GM19463 (cell line): ENCODE measurements around the gene IQCF5.
"Not testable (repeated sequence)": the region's sequence is repeated elsewhere in the genome, so short reads cannot be mapped to it uniquely, and the experiment has no call there.

Source experiments
- ATAC-seq: cut with Tn5 transposase; IDR thresholded peaks from one replicate; pipeline ENCODE4 v1.9.1; 2021; ENCODE audit warnings: mild to moderate bottlenecking, moderate library complexity; ENCODE audit not compliant: unreplicated experiment

Gene IQCF5

GRCh38 chr3:51869304-51869703, 6.1 kb downstream of the IQCF5 start:
- ATAC-seq = no peak

DNA sequence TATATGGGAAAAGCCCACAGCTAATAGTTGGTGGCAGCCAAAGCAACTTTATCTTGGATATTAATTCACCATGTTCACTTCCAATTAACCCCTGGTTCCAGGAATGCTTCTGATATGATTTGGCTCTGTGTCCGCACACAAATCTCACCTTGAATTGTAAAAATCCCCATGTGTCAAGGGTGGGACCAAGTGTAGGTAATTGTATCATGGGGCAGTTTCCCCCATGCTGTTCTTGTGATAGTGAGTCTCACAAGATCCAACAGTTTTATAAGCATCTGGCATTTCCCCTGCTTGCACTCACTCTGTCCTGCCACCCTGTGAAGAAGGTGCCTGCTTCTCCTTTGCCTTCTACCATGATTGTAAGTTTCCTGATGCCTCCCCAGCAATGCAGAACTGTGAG, 6.5 kb downstream of the IQCF5 start:
- ATAC-seq = not testable (repeated sequence)

DNA sequence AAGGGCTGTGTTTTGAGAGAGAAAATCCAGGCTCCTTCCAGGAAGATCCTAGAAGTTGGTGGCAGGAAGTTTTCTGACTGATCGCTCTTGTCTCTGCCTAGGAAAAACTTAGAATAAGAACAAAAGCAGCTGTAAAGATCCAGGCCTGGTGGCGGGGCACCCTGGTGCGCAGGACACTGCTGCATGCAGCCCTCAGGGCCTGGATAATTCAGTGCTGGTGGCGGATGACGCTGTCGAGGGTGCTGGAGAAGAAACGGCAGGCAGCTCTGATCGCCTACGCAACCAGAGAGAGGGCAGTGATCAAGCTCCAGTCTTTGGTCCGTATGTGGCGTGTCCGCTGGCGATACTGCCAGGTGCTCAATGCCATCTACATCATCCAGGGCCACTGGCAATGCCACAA, 12.5 kb downstream of the IQCF5 start:
- ATAC-seq = no peak

DNA sequence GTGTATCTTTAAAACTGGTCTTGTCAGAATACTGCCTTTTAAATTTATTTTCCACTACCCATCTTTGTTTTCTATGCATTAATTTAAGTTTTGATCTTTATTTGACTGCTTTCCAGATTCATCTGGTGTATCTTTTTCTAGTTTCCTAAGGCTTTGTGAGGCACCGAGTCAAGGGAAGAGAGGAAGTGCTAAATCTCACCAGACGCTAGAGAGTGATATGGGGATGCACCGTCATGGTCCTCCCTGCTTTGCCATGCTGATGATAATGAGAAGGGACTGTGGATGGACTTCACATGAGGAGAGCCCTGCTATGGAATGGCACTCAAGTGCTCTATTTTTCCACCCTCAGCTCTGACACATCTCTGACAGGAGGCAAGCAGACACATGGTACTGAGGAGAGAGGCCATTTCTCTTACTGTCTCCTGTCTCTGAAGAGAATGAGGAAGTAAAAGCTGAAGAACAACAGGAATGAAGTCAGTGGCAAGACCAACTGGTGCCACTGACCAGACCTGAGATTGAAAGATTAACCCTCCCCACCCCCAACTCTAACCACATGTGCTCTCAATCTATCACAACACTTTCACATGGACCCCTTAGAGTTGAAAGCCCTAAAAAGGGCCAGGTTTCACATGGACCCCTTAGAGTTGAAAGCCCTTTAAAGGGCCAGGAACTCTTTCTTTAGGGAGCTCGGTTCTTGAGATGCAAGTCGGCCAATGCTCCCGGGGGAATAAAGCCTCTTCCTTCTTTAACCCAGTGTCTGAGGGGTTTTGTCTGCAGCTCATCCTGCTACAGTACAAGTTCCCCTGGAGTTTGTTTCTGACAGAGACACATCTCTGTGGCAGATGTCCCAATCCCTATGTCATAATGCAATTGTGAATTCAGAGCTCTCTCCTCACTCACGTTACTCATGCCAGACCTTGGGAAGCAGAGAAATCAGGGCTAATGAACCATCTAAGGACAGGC, 14.4 kb downstream of the IQCF5 start, which contains the start of gene IQCF2:
Gene IQCF2, plus strand, starts transcription at position 913 of the 963 bp plus-strand sequence. CDS start 52 bp downstream, outside the sequence.
- no peak for ATAC-seq

GRCh38 chr3:51855411-51855810, 20.0 kb downstream of the IQCF5 start:
- ATAC-seq = not testable (repeated sequence)

GRCh38 chr3:51845129-51845528, 30.3 kb downstream of the IQCF5 start:
- no peak for ATAC-seq

GRCh38 chr3:51836606-51837005, 38.8 kb downstream of the IQCF5 start:
- no peak for ATAC-seq

DNA sequence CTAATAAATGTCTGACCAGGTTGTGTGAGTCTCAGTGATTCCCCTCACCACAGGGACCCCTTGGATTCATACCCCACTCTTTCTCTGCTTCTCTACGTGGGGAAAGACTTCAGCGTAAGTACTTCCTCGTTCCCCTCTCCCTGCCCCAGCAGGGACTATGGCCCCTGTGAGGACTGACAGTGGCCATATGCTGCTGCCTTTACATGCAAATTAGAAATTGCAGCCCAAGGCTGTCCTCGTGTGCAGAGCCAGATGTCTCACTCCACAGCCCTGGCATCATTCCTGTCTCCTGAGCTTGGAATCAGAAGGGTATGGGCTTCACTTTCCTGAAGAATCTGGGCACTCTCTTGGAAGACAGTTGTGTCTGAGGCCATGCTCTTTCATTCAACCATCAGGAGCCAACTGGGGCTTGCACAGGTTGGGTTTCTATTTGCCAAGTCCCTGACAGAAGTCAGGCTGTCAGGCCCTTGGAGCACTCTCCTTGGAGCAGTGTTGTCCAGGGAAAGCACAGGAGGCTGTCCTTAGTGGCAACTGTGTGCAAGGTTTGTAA, 44.5 kb downstream of the IQCF5 start:
- ATAC-seq = no peak

GRCh38 chr3:51830345-51830744, 45.1 kb downstream of the IQCF5 start:
- ATAC-seq = no peak

- no peak for ATAC-seq
These were observed 47.1 kb downstream of the IQCF5 start for GRCh38 chr3:51828297-51828696.
